ENCODE data around the gene RPL6. TPM values are rescaled to one million over a fixed set of nuclear protein-coding genes. Genes with fewer than 3 reads are reported as not detected.

The RPL6 gene
- total RNA-seq, 1 experiment from 2014 or later: 2,095 TPM

DNA sequence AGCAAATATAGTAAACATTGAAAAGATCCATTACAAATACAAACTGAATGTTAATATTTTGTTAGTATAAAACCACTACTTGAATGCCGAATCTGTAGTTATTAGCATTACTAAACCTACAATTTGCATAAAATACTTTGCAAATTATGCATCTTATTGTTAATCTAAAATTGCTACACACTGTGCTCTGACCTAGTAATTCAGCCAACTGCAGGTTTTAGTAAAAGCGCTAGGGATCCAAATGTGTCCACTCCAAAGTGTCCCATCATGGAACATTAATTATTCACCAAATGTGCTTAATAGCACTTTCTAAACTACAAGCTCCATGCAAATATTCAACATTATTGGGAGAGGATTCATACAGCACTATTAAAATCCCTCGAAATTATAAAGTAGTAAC is 41.4 kb downstream of the RPL6 start:
- no peaks in the 10 kb centered on the region for H3K36me3 Mint-ChIP-seq (ENCODE audit: insufficient read depth, unreplicated experiment)
- ChIA-PET POLR2A (interaction anchor here (0.6 to 1.8 kb wide), 2 partner anchors 16 to 1659 kb away, joined by 4 to 5 read pairs; no protein-coding TSS in a partner anchor), CTCF (no interaction called here)
- intact Hi-C loops (cut with micrococcal nuclease): no loop called here
- H3K4me3 Mint-ChIP-seq (ENCODE audit: unreplicated experiment): no peak overlapping the region
- no peak overlapping the region for H3K27ac Mint-ChIP-seq (ENCODE audit: low read depth, unreplicated experiment)
- DNase-seq (ENCODE audit: unreplicated experiment): no peak
- TF ChIP-seq, protein P1, sequence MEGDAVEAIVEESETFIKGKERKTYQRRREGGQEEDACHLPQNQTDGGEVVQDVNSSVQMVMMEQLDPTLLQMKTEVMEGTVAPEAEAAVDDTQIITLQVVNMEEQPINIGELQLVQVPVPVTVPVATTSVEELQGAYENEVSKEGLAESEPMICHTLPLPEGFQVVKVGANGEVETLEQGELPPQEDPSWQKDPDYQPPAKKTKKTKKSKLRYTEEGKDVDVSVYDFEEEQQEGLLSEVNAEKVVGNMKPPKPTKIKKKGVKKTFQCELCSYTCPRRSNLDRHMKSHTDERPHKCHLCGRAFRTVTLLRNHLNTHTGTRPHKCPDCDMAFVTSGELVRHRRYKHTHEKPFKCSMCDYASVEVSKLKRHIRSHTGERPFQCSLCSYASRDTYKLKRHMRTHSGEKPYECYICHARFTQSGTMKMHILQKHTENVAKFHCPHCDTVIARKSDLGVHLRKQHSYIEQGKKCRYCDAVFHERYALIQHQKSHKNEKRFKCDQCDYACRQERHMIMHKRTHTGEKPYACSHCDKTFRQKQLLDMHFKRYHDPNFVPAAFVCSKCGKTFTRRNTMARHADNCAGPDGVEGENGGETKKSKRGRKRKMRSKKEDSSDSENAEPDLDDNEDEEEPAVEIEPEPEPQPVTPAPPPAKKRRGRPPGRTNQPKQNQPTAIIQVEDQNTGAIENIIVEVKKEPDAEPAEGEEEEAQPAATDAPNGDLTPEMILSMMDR (IDR thresholded peaks at IDR 0.05; ENCODE audit: unreplicated experiment): no peak
- BruUV-seq (replicated peaks): no TSS peak
- H3K4me1 Mint-ChIP-seq (ENCODE audit: insufficient read depth, unreplicated experiment): no peaks in the 10 kb centered on the region
- H3K9me3 Mint-ChIP-seq (ENCODE audit: unreplicated experiment): no peaks in the 10 kb centered on the region
- H3K27me3 Mint-ChIP-seq (ENCODE audit: insufficient read depth, unreplicated experiment): no peaks in the 10 kb centered on the region

DNA sequence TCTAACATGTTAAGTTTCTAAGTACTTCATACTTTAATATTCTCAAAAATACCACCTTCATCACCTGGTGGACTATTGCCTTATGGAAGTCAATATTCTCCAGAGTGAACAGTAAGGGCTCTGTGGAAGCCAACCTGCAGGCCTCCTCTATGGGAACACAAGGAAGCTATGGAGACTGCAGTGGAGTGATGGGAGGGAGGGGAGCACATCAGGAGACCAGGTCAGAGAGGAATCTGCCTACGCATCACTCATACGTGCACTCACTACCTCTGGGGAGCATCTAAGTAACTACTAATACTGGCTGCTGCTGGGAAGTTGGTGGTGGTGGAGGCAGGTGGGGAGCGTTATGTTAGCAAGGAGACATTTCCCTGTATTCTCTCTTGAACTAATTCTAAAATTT is 47.1 kb downstream of the RPL6 start:
- no peaks in the 10 kb centered on the region for H3K36me3 Mint-ChIP-seq (ENCODE audit: insufficient read depth, unreplicated experiment)

DNA sequence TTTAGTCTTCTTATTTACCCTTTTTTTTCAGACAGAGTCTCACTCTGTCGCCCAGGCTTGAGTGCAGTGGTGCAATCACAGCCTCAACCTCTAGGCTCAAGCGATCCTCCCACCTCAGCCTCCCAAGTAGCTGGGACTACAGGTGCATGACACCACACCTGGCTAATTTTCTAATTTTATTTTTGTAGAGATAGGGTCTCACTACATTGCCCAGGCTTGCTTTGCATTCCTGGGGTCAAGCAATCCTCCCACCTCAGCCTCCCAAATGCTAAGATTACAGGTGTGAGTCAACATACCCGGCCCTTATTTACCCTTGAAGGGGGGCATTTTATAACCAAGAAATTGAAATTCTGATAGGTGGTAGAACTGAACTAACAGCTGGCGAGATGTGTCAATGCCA is 48.1 kb downstream of the RPL6 start:
- Mint-ChIP-seq H3K27me3 (ENCODE audit: insufficient read depth, unreplicated experiment) (no peaks in the 10 kb centered on the region), H3K36me3 (ENCODE audit: insufficient read depth, unreplicated experiment) (no peaks in the 10 kb centered on the region), H3K4me3 (ENCODE audit: unreplicated experiment) (no peak overlapping the region), H3K4me1 (ENCODE audit: insufficient read depth, unreplicated experiment) (no peaks in the 10 kb centered on the region), H3K9me3 (ENCODE audit: unreplicated experiment) (no peaks in the 10 kb centered on the region), H3K27ac (ENCODE audit: low read depth, unreplicated experiment) (no peak overlapping the region)
- TF ChIP-seq, protein P1 (IDR thresholded peaks at IDR 0.05; ENCODE audit: unreplicated experiment): no peak
- POLR2A ChIA-PET: interaction anchor here (0.8 kb wide), 1 partner anchor 41 kb away, joined by 3 read pairs; no protein-coding TSS in a partner anchor
- CTCF ChIA-PET: no interaction called here
- no peak for DNase-seq (ENCODE audit: unreplicated experiment)
- no TSS peak for BruUV-seq (replicated peaks)
- intact Hi-C loops (cut with micrococcal nuclease): no loop called here

More for the DNA sequence above, 47.1 kb downstream of the RPL6 start:
- Mint-ChIP-seq H3K4me3 (ENCODE audit: unreplicated experiment) (no peak overlapping the region), H3K27ac (ENCODE audit: low read depth, unreplicated experiment) (no peak overlapping the region), H3K27me3 (ENCODE audit: insufficient read depth, unreplicated experiment) (no peaks in the 10 kb centered on the region), H3K9me3 (ENCODE audit: unreplicated experiment) (no peaks in the 10 kb centered on the region), H3K4me1 (ENCODE audit: insufficient read depth, unreplicated experiment) (no peaks in the 10 kb centered on the region)
- TF ChIP-seq, protein P1 (IDR thresholded peaks at IDR 0.05; ENCODE audit: unreplicated experiment): no peak
- DNase-seq (ENCODE audit: unreplicated experiment): no peak
- intact Hi-C loops (cut with micrococcal nuclease): no loop called here
- ChIA-PET POLR2A (no interaction called here), CTCF (interaction anchor here (0.6 kb wide), 1 partner anchor 1657 kb away, joined by 3 read pairs; no protein-coding TSS in a partner anchor)
- no TSS peak for BruUV-seq (replicated peaks)

DNA sequence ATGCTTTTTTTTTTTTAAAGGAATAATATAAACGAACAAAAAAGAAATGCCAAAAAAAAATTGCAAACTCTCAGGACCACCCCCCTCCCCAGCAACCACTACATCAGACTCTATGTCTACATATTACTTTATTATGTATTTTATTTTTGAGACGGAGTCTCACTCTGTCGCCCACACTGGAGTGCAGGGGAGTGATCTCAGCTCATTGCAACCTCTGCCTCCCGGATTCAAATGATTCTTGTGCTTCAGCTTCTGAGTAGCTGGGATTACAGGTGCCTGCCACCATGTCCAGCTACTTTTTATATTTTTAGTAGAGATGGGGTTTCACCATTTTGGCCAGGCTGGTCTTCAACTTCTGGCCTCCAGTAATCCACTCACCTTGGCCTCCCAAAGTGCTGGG is 50.1 kb downstream of the RPL6 start:
- no peaks in the 10 kb centered on the region for H3K9me3 Mint-ChIP-seq (ENCODE audit: unreplicated experiment)
- H3K4me1 Mint-ChIP-seq (ENCODE audit: insufficient read depth, unreplicated experiment): peaks cover 5% of the 10 kb centered on the region
- intact Hi-C loops (cut with micrococcal nuclease): no loop called here
- BruUV-seq (replicated peaks): no TSS peak
- H3K27me3 Mint-ChIP-seq (ENCODE audit: insufficient read depth, unreplicated experiment): no peaks in the 10 kb centered on the region
- H3K27ac Mint-ChIP-seq (ENCODE audit: low read depth, unreplicated experiment): no peak overlapping the region
- DNase-seq (ENCODE audit: unreplicated experiment): no peak
- CTCF ChIA-PET: no interaction called here
- no peaks in the 10 kb centered on the region for H3K36me3 Mint-ChIP-seq (ENCODE audit: insufficient read depth, unreplicated experiment)
- no peak overlapping the region for H3K4me3 Mint-ChIP-seq (ENCODE audit: unreplicated experiment)
- POLR2A ChIA-PET: interaction anchor here (0.6 kb wide), 1 partner anchor 128 kb away, joined by 3 read pairs; no protein-coding TSS in a partner anchor
- TF ChIP-seq, protein P1 (IDR thresholded peaks at IDR 0.05; ENCODE audit: unreplicated experiment): no peak

All from MCF 10A (cell line).